H7 (cell line): Measurements from ENCODE around the gene EIF5B. TPM values are rescaled to one million over a fixed set of nuclear protein-coding genes. Genes with fewer than 3 reads are reported as not detected.
"Not testable (repeated sequence)": the region's sequence is repeated elsewhere in the genome, so short reads cannot be mapped to it uniquely, and the experiment has no call there.

Source experiments
- DNase-seq: peaks from one replicate; pipeline ENCODE4 v3.0.0; 2012
- H3K27me3 ChIP-seq: 2 replicates; pipeline ENCODE4 v1.6.0; 2011; ENCODE audit warnings: mild to moderate bottlenecking, low read length; ENCODE audit not compliant: control insufficient read depth, insufficient read depth
- H3K36me3 ChIP-seq: replicated peaks from 2 replicates; pipeline ENCODE4 v1.5.1; 2011; ENCODE audit warnings: low read length; ENCODE audit not compliant: control insufficient read depth, insufficient read depth
- H3K4me3 ChIP-seq: 2 replicates; pipeline ENCODE4 v1.5.1; 2011; ENCODE audit warnings: low read depth, mild to moderate bottlenecking, control low read depth, low read length, moderate library complexity; ENCODE audit not compliant: insufficient read depth
- total RNA-seq: library from RNA; depleted of rRNA; stranded (reverse); fragments of >200 nt; shearing (Covaris generic); gene quantifications from 2 replicates; pipeline ENCODE4 v1.2.3, GENCODE V29; 2014; rRNA removed

Gene EIF5B
- 10.2 and 23.8 TPM in 2 replicates for total RNA-seq

GRCh38 chr2:99337113-99338028 lies at the start of gene EIF5B:
EIF5B (plus strand) TSS chr2:99337389; CDS start chr2:99337555, 166 bp downstream.
- H3K36me3 ChIP-seq, result peaks cover 5% of the 10 kb centered on the region
- peak within 1 kb of the TSS; percentile 94 for H3K4me3 ChIP-seq
- DNase-seq, result peak; percentile 94
- H3K27me3 ChIP-seq, result no peaks in the 10 kb centered on the region

- no peaks in the 10 kb centered on the region for H3K36me3 ChIP-seq
- no peak for DNase-seq
- H3K4me3 ChIP-seq, result no peak overlapping the region
- H3K27me3 ChIP-seq, result no peaks in the 10 kb centered on the region
These were observed 39.2 kb upstream of the EIF5B start for GRCh38 chr2:99297994-99298393.

- DNase-seq, result no peak
- Histone ChIP-seq H3K36me3 (no peaks in the 10 kb centered on the region), H3K27me3 (no peaks in the 10 kb centered on the region), H3K4me3 (no peak overlapping the region)
These were observed 37.6 kb upstream of the EIF5B start for GRCh38 chr2:99299580-99299979.

GRCh38 chr2:99301097-99301496 lies 36.1 kb upstream of the EIF5B start, which contains the start of gene LYG1:
LYG1 (minus strand) TSS chr2:99301197; CDS start chr2:99295670, 5,527 bp downstream.
- DNase-seq, H3K36me3 ChIP-seq, H3K4me3 ChIP-seq, H3K27me3 ChIP-seq: not testable (repeated sequence)

- Histone ChIP-seq H3K36me3 (peaks cover 14% of the 10 kb centered on the region), H3K4me3 (no peak overlapping the region), H3K27me3 (no peaks in the 10 kb centered on the region)
- no peak for DNase-seq
These were observed 19.9 kb upstream of the EIF5B start for GRCh38 chr2:99317161-99317872.

GRCh38 chr2:99317873-99318200 lies 19.4 kb upstream of the EIF5B start:
- H3K27me3 ChIP-seq, DNase-seq, H3K4me3 ChIP-seq: not testable (repeated sequence)
- peaks cover 14% of the 10 kb centered on the region for H3K36me3 ChIP-seq

- no peak for DNase-seq
- no peak overlapping the region for H3K4me3 ChIP-seq
- H3K36me3 ChIP-seq, result peaks cover 21% of the 10 kb centered on the region
- no peaks in the 10 kb centered on the region for H3K27me3 ChIP-seq
These were observed 11.8 kb upstream of the EIF5B start for GRCh38 chr2:99325384-99325783.

- peak; percentile 97 for DNase-seq
- Histone ChIP-seq H3K36me3 (peaks cover 11% of the 10 kb centered on the region), H3K4me3 (peak within 1 kb of the TSS; percentile 94), H3K27me3 (no peaks in the 10 kb centered on the region)
These were observed 1.0 kb upstream of the EIF5B start, which contains the start of gene TXNDC9 for GRCh38 chr2:99335911-99336803. TXNDC9 (minus strand) TSS chr2:99336333; CDS start chr2:99333210, 3,123 bp downstream.

GRCh38 chr2:99336804-99337112 lies 431 bp upstream of the EIF5B start:
- no peak for DNase-seq
- H3K27me3 ChIP-seq, result no peaks in the 10 kb centered on the region
- H3K36me3 ChIP-seq, result peaks cover 9% of the 10 kb centered on the region
- peak overlapping the region; percentile 94 for H3K4me3 ChIP-seq

GRCh38 chr2:99338029-99338585 lies 918 bp downstream of the EIF5B start:
- Histone ChIP-seq H3K27me3 (no peaks in the 10 kb centered on the region), H3K36me3 (no peaks in the 10 kb centered on the region), H3K4me3 (peak overlapping the region; percentile 94)
- peak; percentile 22 for DNase-seq

- Histone ChIP-seq H3K36me3 (no peaks in the 10 kb centered on the region), H3K27me3 (no peaks in the 10 kb centered on the region), H3K4me3 (no peak overlapping the region)
- no peak for DNase-seq
These were observed 3.6 kb downstream of the EIF5B start for GRCh38 chr2:99340669-99341236.

GRCh38 chr2:99342536-99342935 lies 5.3 kb downstream of the EIF5B start:
- Histone ChIP-seq H3K36me3 (no peaks in the 10 kb centered on the region), H3K27me3 (no peaks in the 10 kb centered on the region), H3K4me3 (no peak overlapping the region)
- DNase-seq, result no peak

GRCh38 chr2:99345446-99345845 lies 8.3 kb downstream of the EIF5B start:
- not testable (repeated sequence) for DNase-seq, H3K27me3 ChIP-seq, H3K36me3 ChIP-seq, H3K4me3 ChIP-seq

GRCh38 chr2:99346218-99346617 lies 9.0 kb downstream of the EIF5B start:
- no peak overlapping the region for H3K4me3 ChIP-seq
- no peaks in the 10 kb centered on the region for H3K36me3 ChIP-seq
- DNase-seq, result no peak

More at GRCh38 chr2:99346218-99346617, 9.0 kb downstream of the EIF5B start:
- no peaks in the 10 kb centered on the region for H3K27me3 ChIP-seq
